Nucleus accumbens (tissue), 56 donors: ENCODE data around the gene LYSMD1.
A peak's percentile ranks its signal among the peaks of the same experiment; 100 is the strongest.

Experiments
- DNase-seq, 56 donors: peaks; one replicate each; lab custom pipeline; 2025; lab: John Stamatoyannopoulos, UW

The LYSMD1 gene

GRCh38 chr1:151143986-151144385 is 21.7 kb downstream of the LYSMD1 start:
- no peak for DNase-seq

DNA sequence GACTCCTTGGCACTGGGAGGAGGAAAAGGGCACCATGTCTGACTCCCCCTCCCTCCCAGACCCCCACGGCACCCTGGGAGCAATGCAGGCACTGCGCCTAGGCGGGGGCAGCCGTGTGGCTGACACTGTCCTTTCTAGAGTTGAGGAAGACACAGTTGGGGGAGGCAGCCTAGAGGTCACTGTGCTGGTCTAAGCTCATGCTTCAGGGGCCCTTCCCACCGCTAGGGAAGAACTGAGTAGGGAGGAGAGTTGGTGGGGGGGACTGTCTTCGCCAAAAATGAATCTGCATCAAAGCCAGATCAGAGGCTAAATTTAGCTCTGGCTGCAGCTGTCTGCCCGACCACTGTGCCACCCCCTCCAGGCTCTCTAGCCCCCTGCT is 22.7 kb downstream of the LYSMD1 start:
- DNase-seq: no peak

GRCh38 chr1:151142411-151143056 is 23.2 kb downstream of the LYSMD1 start:
- DNase-seq: no peak

DNA sequence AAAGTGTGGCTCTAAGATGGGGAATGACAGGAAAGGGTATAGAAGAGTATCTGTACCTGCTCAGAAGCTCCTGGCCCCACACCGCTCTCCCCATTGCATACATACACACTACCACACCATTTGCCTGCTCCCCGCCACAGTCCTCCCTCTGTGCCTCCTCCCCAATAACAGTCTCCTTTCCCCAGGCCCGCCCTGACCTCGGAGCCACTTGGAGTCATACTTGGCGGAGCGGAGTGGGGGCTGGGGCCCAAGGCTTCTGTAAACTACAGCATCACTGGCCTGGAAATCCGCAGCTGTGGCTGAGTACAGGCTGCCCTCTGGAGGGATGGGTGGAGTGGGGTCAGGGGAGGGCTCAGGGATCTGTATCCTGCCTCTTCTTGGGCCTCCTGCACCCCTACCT is 27.9 kb downstream of the LYSMD1 start:
- no peak for DNase-seq

GRCh38 chr1:151135433-151136385 is 30.0 kb downstream of the LYSMD1 start:
- DNase-seq: no peak

GRCh38 chr1:151134991-151135390 is 30.7 kb downstream of the LYSMD1 start:
- DNase-seq: no peak

GRCh38 chr1:151134396-151134795 is 31.3 kb downstream of the LYSMD1 start:
- DNase-seq: no peak

- no peak for DNase-seq
Observed at GRCh38 chr1:151133018-151133806, 32.5 kb downstream of the LYSMD1 start.

DNA sequence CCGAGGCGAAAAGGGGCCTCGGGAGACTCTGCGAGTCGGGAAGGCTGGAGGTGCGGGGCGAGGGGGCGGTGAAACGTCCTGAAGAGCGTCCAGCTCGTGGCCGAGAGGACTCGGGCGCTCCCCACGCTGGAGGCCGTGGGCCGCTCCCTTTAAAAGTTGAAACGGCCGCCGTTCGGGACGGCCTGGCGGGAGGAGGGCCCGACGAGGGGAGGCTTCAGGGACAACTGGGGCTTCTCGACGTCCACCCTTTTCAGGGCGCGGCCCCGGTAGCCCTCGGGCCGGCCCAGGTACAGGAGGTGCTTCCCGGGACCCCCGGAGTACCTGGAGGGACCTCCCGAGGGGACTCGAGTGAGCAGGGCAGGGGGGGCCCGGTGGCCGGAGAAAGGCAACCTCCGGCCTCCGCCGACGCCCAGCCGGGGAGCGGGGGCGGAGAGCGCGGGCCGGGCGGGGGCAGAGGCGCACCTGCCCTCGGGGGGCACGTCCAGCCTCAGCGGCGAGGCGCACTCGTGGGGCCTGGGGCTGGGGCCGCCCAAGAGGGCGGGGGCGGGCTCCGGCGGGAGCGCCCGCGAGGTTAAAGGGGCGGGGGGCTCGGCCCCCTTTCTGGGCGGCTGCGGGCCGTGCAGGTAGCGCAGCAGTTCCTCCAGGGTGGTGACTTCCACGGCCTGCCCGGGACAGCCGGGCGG is 33.2 kb downstream of the LYSMD1 start:
- DNase-seq: no peak

DNA sequence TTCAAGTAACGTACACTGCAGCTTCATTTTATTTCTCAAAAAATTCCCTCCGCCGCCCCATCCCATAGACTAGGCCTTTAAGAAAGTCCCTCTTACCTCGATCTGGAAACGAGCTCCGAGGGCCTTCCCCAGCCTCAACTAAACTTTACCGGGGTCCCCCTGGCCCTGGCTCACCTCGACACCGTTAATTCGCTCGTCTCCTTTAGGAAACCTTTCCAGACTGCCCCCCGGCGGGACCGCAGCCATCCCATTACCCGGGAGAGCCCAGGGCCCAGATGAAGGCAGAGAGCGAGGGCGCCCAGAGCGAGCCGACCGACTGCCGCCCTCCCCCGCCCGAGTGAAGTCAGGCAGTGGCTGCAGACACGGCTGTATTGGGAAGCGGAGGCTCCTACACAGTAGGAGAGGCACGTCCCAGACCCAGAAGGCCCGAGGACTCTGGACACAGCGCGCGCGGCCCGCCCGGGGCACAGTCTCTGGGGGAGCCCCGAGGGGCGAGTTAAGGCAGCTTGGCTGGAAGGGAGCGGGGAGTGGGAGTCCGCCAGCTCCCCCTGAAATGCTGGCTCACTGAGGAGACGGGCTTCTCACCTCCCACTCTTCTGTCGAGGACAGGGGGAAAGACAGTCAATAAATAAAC is 33.9 kb downstream of the LYSMD1 start:
- peak in 4 of 56 donors; percentile 9 to 47 (median 12) for DNase-seq

GRCh38 chr1:151130987-151131586 is 34.6 kb downstream of the LYSMD1 start:
- DNase-seq: peak in 53 of 56 donors; percentile 8 to 94 (median 72)

- no peak for DNase-seq
Observed at GRCh38 chr1:151128800-151129199, 36.9 kb downstream of the LYSMD1 start.

GRCh38 chr1:151124763-151125403 is 40.8 kb downstream of the LYSMD1 start:
- no peak for DNase-seq

- no peak for DNase-seq
Observed at GRCh38 chr1:151113877-151114276, 51.8 kb downstream of the LYSMD1 start.
